GM19468 (cell line): Measurements from ENCODE around the gene CENPM.

ENCODE experiments used
- ATAC-seq: cut with Tn5 transposase; IDR thresholded peaks from one replicate; pipeline ENCODE4 v1.9.1; 2021; ENCODE audit warnings: mild to moderate bottlenecking, moderate library complexity, moderate number of reproducible peaks; ENCODE audit not compliant: unreplicated experiment; ENCODE audit errors: extremely low read depth

The CENPM gene

GRCh38 chr22:41933411-41934177 lies 13.4 kb downstream of the CENPM start:
- no peak for ATAC-seq

GRCh38 chr22:41932353-41932752 lies 14.6 kb downstream of the CENPM start:
- ATAC-seq = no peak

DNA sequence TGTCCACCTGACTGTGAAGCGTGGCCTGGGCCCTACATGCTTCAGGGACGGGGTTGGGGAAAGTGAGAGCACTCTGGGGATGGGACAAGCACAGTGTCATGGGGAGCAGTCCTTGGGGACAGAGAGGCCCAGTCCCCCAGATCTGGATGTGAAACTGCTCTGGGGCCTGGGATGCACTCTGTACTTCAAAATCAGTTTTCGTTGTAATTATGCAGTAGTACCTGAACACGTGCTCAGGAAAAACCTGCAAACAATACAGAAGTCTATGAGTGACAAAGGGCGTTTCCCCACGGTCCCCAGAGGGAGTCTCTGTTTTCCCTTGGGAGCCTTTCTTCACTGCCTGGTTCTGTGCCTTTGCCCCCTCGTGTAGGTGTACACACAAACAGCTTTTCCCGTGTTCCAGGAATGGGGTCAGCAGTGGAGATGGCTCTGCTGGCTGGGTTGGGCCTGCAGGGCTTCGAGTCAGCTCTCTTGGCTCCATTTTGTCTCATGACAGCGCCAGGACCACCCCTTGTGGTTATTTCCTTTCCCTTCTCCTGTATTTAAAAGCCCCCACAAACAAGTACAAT lies 15.2 kb downstream of the CENPM start:
- ATAC-seq = no peak

GRCh38 chr22:41929418-41929810 lies 17.5 kb downstream of the CENPM start:
- ATAC-seq = no peak

DNA sequence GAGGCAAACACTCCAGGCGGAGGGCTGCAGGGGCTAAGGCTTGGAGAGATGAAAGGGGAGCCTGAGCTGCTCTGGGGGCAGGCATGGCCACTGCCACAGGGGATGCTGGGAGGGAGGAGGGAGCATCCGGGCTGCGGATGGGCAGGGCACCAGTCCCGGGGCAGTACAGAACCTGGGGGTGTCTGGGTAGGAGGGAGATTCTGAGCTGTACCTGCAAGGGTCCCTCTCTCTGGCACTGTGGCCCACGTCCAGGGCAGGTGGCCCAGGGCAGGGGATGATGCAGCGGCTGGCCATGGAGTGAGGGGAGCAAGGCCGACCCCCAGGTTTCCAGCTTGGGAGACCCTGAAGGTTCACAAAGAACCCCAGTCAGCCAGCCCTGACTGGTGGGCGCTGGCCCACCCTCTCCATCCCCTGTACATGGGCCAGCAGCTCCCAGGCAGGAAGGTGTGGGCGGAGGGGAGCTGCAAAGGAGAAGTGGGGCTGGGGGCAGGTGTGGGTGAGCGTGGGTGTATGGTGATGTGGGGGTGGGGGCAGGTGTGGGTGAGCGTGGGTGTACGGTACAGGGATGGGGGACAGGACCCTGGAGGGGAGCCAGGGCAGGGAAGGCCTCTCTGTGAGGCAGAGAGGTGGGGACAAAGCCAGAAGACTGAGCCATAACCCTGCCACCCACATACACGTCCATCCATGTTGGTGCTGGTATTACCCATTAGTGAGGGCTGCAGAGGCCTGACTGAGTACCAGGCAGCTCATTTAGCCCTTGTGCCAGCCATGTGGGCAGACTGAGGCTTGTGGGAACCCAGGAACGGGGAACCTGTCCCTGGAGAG lies 18.1 kb downstream of the CENPM start:
- ATAC-seq = no peak

DNA sequence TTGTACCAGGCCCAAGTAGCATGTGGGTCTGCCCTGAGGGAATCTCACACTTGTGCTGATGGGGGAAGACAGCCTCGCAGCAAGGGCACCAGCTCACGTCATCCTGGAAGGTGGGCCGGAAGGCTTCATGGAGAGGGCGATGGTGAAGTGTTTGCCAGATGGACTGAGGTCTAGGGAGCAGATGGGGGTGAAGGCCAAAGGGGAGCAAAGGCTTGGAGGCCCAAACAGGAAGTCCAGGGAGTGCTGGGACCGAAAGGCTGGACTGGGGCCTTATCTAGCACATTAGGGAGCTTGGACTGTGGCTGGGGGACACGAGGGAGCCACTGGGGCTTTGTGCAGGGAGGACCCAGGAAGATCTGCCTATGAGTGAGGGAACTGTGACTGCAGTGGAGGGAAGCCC lies 19.1 kb downstream of the CENPM start:
- no peak for ATAC-seq

- ATAC-seq = no peak
Observed at GRCh38 chr22:41925783-41926460, 21.0 kb downstream of the CENPM start.

DNA sequence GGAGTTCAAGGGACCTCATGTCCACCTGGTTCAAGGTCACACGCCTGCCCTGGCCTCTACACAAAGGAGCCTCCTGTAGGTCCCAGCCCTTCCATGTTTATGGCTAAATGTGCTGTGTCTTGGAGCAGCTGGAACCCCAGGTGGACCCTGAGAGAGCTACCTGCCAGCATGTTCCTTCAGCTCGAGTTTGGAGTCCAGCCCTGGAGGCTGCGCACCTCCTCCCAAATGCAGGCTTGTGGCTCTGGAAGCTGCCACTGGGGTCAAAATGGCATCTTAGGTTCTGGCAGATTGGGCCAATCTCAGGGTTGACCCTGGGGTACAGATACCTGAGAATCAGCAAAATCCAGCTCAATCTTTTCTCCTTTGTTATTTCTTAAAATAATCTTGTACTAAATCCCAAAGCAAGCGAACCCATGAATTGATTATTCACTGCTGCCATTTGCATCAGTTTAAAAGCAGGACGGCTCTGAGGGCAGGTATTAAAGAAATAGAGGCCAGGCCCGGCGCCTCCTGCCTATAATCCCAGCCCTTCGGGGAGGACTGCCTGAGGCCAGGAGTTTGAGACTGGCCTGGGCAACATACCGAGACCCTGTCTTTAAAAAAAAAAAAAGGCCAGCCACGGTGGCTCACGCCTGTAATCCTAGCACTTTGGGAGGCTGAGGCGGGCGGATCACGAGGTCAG lies 23.2 kb downstream of the CENPM start:
- no peak for ATAC-seq

DNA sequence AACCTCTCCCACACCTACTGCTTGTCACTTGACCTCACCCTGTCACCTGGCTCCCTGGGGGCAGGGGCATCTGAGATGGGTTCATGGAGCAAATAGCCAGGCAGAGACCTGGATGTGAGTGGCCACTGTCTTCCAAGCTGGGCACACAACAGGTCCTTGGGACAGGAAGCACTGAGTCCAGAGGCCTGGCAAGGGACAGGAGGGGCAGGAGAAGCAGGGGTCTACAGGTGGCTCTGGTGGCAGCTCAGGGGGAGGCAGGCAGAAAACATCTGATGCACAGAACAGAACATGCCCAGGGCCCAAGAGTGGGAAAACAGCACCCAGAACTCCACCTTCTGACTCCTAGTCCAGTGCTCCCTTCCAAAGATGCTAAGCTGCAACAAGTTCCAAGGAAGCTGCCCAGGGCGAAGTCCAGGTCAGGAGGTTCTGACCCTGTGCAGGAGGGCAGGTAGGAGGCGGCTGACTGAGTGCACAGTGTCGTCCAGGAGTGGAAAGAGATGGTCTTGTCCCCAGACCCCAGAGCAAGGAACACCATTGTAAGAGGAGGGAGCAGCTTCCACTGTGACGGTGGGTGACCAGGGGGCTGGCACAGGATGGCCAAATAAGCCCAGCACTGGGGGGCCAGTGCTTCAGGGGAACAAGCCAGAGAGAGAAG lies 23.9 kb downstream of the CENPM start:
- no peak for ATAC-seq

GRCh38 chr22:41922328-41922727 lies 24.6 kb downstream of the CENPM start:
- ATAC-seq = no peak

DNA sequence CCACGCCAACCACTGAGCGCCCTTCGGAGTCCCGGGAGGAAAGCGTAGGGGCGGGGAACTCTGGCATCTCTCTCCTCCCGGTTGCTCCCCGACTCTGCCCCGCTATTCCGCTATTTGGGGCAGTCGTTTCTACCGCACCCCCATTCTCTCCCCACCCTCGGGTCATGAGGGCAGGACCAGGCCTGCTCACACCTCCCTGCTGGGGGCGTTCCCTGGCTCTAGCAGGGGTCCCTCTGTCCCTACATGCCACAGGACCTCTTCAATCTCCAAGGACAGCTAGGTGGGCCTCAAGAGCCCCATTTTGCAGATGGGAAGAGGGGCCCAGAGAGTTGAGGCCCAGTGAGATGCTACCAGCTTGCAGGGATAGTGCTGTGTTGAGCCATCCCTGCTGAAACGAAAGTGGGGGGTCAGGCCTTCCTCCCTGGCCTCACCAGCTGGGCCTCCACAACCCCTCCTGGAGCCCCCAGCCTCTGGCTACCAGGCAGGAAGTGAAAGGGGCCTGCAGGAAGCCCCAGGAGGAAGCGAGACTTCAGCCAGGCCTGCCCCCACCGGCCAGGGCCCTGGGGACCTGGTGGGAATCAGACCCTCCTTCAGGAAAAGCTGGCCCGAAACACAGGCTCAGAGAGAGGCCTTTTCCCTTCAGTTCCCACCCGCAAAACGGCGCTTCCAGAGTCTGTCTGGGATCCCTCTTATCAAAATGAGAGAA lies 26.5 kb downstream of the CENPM start:
- ATAC-seq = no peak

DNA sequence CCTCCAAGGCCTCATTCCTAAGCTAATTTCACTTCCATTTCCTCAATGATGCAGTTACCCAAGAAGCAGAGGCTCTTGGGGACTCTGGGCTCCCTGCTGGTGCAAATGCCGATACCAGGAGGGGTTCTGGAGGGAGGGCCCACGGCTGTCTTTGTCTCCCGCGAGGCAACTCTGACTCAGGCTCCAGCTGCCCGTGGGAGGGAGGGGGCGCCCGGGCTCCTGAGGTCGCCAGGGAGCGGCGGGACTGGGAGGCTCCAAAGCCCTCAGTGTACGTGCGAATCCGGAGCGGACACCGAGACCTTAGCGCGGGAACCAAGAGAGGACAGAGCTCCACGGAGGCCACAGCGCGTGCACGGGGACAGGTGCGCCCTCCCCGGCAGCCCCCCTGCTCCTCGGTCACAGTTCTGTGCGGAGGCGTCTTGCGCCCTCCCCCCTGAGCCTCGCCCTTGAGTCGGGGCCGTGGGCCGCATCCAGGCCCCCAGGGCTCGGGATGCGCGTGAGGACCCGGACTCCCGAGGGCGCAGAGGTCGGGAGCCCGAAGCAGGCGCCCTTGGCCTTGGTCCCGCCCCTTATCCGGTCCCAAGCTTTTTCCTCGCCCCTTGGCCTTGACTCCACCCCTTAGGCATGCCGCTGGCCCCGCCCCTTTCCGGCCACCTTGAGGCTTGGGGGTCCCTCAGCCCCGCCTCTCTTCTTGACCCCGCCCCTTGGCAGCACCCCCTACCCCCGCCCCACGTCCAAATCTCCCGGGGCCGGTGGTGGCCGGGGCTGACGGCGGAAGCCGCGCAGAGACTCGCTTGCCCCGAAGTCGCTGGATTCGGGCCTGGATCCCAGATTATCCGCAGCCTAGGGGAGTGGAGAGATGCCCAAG lies 27.4 kb downstream of the CENPM start:
- ATAC-seq = no peak

- no peak for ATAC-seq
Observed at GRCh38 chr22:41917903-41918791, 28.8 kb downstream of the CENPM start.

GRCh38 chr22:41917375-41917902 lies 29.5 kb downstream of the CENPM start:
- ATAC-seq = no peak

DNA sequence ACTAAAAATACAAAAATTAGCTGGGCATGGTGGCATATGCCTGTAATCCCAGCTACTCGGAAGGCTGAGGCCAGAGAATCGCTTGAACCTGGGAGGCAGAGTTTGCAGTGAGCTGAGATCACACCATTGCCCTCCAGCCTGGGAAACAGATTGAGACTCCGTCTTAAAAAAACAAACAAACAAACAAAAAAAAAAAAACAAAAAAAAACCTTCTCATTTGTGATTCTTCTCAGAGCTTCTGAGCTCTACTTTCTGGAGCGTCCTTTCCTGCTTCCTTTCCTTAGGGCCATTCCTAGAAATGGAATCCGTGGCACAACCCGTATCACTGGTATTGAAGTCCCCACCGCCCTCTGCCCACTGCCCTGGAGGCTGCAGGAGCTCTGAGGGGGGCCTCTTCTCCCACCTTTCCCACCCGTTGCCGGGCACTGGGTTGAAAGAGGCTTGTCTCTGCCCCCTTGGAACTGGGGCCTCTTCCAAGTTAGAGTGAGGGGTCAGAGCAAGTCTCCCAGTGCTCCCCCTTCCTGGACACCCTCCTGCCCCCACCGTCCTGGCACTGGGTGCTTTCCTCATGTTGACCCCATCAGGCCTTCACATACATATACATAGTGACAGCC lies 30.1 kb downstream of the CENPM start:
- ATAC-seq = no peak

- ATAC-seq = no peak
Observed at GRCh38 chr22:41915786-41916493, 31.0 kb downstream of the CENPM start.
